Placental epithelial cell (primary cell): ENCODE measurements around the gene PIGBOS1. TPM values are rescaled to one million over a fixed set of nuclear protein-coding genes. Genes with fewer than 3 reads are reported as not detected.

ENCODE experiments used
- total RNA-seq: library from RNA; depleted of rRNA; stranded (reverse); fragments of >200 nt; gene quantifications from 2 replicates; pipeline ENCODE4 v1.2.3, GENCODE V29; 2012

PIGBOS1 gene
- 6.8 and 8.6 TPM in 2 replicates for total RNA-seq

GRCh38 chr15:55318588-55319494 lies at the start of gene PIGBOS1, which contains the start of gene PIGB:
TSS of gene PIGBOS1 (minus strand) at chr15:55319123. CDS start at chr15:55317792, 1,331 bp downstream.
TSS of gene PIGB (plus strand) at chr15:55319222. CDS start at chr15:55319251, 29 bp downstream.

GRCh38 chr15:55289746-55290527 lies 29.0 kb downstream of the PIGBOS1 start, which contains the start of gene RAB27A:
TSS of gene RAB27A (minus strand) at chr15:55289813. CDS start at chr15:55234934, 54,879 bp downstream.

Other genes with a start within 250 kb of the PIGBOS1 start
- 61.8 and 76.2 TPM in 2 replicates for gene RSL24D1, start 122.2 kb downstream of the PIGBOS1 start, total RNA-seq
- 5.7 and 6.3 TPM in 2 replicates for gene RAB27A, start 29.3 kb downstream of the PIGBOS1 start, total RNA-seq
- 12.2 and 18.8 TPM in 2 replicates for gene PIGB, start 99 bp upstream of the PIGBOS1 start, total RNA-seq
- 18.8 and 32.0 TPM in 2 replicates for gene CCPG1, start 89.2 kb upstream of the PIGBOS1 start, total RNA-seq
- gene PIERCE2, start 89.4 kb upstream of the PIGBOS1 start, total RNA-seq: 0.79 and 2.2 TPM in 2 replicates
- gene DNAAF4, start 189.1 kb upstream of the PIGBOS1 start, total RNA-seq: 0.79 and 0.87 TPM in 2 replicates